NCI-H510A treated with DMSO at 0.1 percent for 48 hours (cell line): ENCODE measurements around the gene SLC15A1.

Source experiments
- DNase-seq: peaks from one replicate; lab custom pipeline; 2025; lab: John Stamatoyannopoulos, UW

Gene SLC15A1

GRCh38 chr13:98697791-98698190, 54.7 kb downstream of the SLC15A1 start:
- no peak for DNase-seq

GRCh38 chr13:98693756-98694155, 58.7 kb downstream of the SLC15A1 start:
- DNase-seq = no peak

GRCh38 chr13:98691360-98691759, 61.1 kb downstream of the SLC15A1 start:
- DNase-seq = no peak

- no peak for DNase-seq
Measured at GRCh38 chr13:98690348-98691022, 62.0 kb downstream of the SLC15A1 start.

GRCh38 chr13:98689347-98689968, 63.0 kb downstream of the SLC15A1 start:
- no peak for DNase-seq

GRCh38 chr13:98688373-98688772, 64.1 kb downstream of the SLC15A1 start:
- DNase-seq = no peak

- no peak for DNase-seq
Measured at GRCh38 chr13:98687319-98687718, 65.2 kb downstream of the SLC15A1 start.

- no peak for DNase-seq
Measured at GRCh38 chr13:98686270-98686669, 66.2 kb downstream of the SLC15A1 start.

- DNase-seq = no peak
Measured at GRCh38 chr13:98685146-98685545, 67.3 kb downstream of the SLC15A1 start.

- no peak for DNase-seq
Measured at GRCh38 chr13:98681049-98681448, 71.4 kb downstream of the SLC15A1 start.

- no peak for DNase-seq
Measured at GRCh38 chr13:98678741-98679140, 73.7 kb downstream of the SLC15A1 start.

- DNase-seq = no peak
Measured at GRCh38 chr13:98677398-98677797, 75.1 kb downstream of the SLC15A1 start.

GRCh38 chr13:98676239-98676638, 76.2 kb downstream of the SLC15A1 start:
- no peak for DNase-seq

GRCh38 chr13:98675837-98676236, 76.6 kb downstream of the SLC15A1 start:
- no peak for DNase-seq

GRCh38 chr13:98675066-98675465, 77.4 kb downstream of the SLC15A1 start:
- DNase-seq = no peak

GRCh38 chr13:98672947-98673613, 79.4 kb downstream of the SLC15A1 start:
- peak; percentile 53 for DNase-seq

- DNase-seq = no peak
Measured at GRCh38 chr13:98668155-98668554, 84.3 kb downstream of the SLC15A1 start.

GRCh38 chr13:98665638-98665995, 86.9 kb downstream of the SLC15A1 start:
- DNase-seq = no peak

- no peak for DNase-seq
Measured at GRCh38 chr13:98664924-98665637, 87.4 kb downstream of the SLC15A1 start.

GRCh38 chr13:98664510-98664909, 88.0 kb downstream of the SLC15A1 start:
- DNase-seq = no peak

- DNase-seq = no peak
Measured at GRCh38 chr13:98664047-98664446, 88.4 kb downstream of the SLC15A1 start.

- no peak for DNase-seq
Measured at GRCh38 chr13:98658131-98658530, 94.3 kb downstream of the SLC15A1 start.
